HT-29 (cell line): ENCODE data around the gene IL31. TPM values are rescaled to one million over a fixed set of nuclear protein-coding genes. Genes with fewer than 3 reads are reported as not detected.

ENCODE experiments used
- DNase-seq: peaks from one replicate; pipeline ENCODE4 v3.0.0-alpha.2; 2015; ENCODE audit warnings: low spot score
- small RNA-seq: library from RNA; depleted of rRNA; stranded (forward); fragments of <200 nt; gene quantifications from one replicate; pipeline ENCODE3, GENCODE V24; 2014
- total RNA-seq: library from RNA; depleted of rRNA; stranded (reverse); fragments of >200 nt; shearing (Covaris generic); gene quantifications from 2 replicates; pipeline ENCODE4 v1.2.3, GENCODE V29; 2014; rRNA removed

IL31 gene
- total RNA-seq, 1 experiment from 2014 or later: not detected

GRCh38 chr12:122130150-122130549 lies 43.9 kb downstream of the IL31 start:
- no peak for DNase-seq

GRCh38 chr12:122129131-122129530 lies 44.9 kb downstream of the IL31 start:
- no peak for DNase-seq

DNA sequence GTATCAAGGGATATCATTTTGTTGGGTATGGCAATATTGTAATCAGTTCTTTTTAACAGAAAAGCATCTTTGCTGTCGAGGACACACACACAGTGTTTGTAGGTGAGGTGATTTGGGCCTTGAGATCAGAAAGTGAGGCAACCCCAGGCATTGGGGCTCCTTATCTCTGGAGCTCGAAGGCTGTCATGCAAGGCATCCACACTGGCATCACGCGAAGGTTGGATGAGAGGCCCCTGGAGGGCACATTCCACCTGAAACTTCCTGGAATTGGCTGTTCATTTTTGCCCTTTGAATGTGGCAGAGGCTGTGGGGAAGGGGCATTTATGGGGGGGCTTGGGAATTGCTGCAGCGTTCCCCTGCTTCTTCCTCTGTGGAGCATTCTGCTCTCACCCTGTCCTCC lies 45.5 kb downstream of the IL31 start:
- DNase-seq: no peak

GRCh38 chr12:122127839-122128238 lies 46.2 kb downstream of the IL31 start:
- no peak for DNase-seq

GRCh38 chr12:122126713-122127597 lies 47.1 kb downstream of the IL31 start:
- DNase-seq: peak; percentile 60

GRCh38 chr12:122126342-122126635 lies 47.7 kb downstream of the IL31 start:
- DNase-seq: no peak

- DNase-seq: no peak
These were observed 48.3 kb downstream of the IL31 start for GRCh38 chr12:122125452-122126341.

DNA sequence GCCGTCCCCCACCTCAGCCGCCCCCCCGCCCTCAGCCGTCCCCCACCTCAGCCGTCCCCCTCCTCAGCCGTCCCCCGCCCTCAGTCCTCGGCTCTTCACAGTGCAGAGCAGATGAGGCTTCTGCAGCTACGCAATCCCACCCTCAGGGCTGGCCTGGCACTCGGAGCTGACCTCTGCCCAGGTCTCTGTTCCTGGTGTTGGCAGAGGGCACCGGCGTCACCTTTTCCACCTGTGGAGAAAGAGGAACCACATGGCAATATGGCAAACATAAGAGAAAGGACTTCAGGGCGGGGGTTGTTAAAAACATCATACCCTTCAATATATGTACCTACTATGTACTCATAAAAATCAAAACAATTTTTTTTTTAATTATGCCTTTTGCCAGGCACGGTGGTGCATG lies 49.7 kb downstream of the IL31 start:
- no peak for DNase-seq

DNA sequence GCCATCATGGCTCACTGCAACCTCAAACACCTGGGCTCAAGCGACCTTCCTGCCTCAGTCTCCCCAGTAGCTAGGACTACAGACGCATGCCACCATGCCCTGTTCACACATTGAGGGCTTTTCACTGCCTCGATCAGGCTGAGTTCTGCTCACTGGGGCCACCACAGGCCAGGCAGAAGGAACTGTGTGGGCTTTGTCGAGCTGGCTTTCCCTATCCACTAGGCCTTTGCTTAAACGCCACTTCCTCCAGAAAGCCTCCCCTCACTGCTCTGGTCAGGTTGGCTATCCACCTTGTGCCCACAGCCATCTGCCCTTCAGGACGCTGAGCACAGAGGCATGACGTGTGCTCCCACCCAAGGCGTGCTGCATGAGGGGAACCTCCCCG lies 50.3 kb downstream of the IL31 start:
- DNase-seq: no peak

DNA sequence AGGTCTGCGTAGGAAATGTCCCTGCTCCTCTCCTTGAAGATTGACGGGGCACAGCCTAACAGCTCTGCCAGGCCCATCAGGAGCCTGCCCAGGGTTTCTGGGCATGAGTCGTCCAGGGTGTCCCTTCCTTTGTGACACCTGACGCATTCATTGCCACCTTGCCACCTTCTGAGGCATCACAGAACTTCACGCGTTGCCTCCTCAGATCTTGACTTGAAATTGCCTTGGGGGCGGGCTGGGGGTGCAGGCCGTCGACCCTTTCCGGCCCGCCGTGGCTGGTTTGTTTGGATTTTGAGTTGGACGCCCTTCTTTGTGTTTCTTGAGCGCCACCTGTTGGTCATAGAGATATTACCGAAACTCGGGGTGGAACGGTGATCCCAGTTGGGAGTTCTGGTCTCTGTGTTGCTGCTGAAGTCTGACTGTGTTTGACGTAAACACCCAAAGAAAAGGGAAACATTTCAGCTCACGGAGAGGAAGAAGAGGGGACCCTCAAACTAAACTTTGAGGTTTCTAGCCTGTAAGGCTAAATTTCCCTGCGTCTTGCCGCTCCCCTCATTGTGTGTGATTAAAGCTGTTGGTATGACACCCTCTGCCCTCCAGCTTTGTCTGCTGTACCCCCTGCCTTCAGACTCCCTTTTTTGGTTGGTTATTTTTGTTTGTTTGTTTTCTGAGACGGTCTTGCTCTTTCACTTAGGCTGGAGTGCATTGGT lies 50.8 kb downstream of the IL31 start:
- peak; percentile 88 for DNase-seq

Small RNA genes within 50 kb of the gene (small RNA-seq; reads per million reads assigned to genes)
- 0.36 reads per million for gene DIABLO

Other genes with a start within 250 kb of the IL31 start
- gene BCL7A, start 152.3 kb downstream of the IL31 start, total RNA-seq: 8.3 and 11.0 TPM in 2 replicates
- 22.8 and 31.3 TPM in 2 replicates for gene MLXIP, start 95.5 kb downstream of the IL31 start, total RNA-seq
- gene LRRC43, start 8.9 kb upstream of the IL31 start, total RNA-seq: not detected in 2 replicates
- gene B3GNT4, start 29.5 kb upstream of the IL31 start, total RNA-seq: 1.4 and 2.1 TPM in 2 replicates
- gene DIABLO, start 51.8 kb upstream of the IL31 start, total RNA-seq: 47.0 TPM in 2 replicates
- 13.6 and 18.4 TPM in 2 replicates for gene VPS33A, start 92.3 kb upstream of the IL31 start, total RNA-seq
- gene CLIP1, start 248.4 kb upstream of the IL31 start, total RNA-seq: 23.3 and 26.6 TPM in 2 replicates